HEK293 (cell line): Measurements from ENCODE around the gene ZNF565.

Experiments
- GFI1B ChIP-seq: fragments of 450-650 bp; formaldehyde crosslinking; IDR thresholded peaks from 2 replicates; pipeline ENCODE4 v1.5.1; 2016; ENCODE audit warnings: missing biosample characterization, missing genetic modification characterization
- INSM2 ChIP-seq: fragments of 450-650 bp; formaldehyde crosslinking; IDR thresholded peaks from 2 replicates; pipeline ENCODE4 v1.5.1; 2016; ENCODE audit warnings: missing biosample characterization, missing genetic modification characterization
- KLF10 ChIP-seq: fragments of 450-650 bp; IDR thresholded peaks from 2 replicates; pipeline ENCODE4 v1.5.1; 2018; ENCODE audit warnings: missing biosample characterization, mild to moderate bottlenecking, missing genetic modification characterization
- KLF17 ChIP-seq: fragments of 450-650 bp; formaldehyde crosslinking; IDR thresholded peaks from 2 replicates; pipeline ENCODE4 v1.5.1; 2016; ENCODE audit warnings: missing biosample characterization, missing genetic modification characterization
- RBAK ChIP-seq: fragments of 450-650 bp; formaldehyde crosslinking; IDR thresholded peaks from 2 replicates; pipeline ENCODE4 v1.5.1; 2016; ENCODE audit warnings: missing biosample characterization, missing genetic modification characterization
- ZBTB10 ChIP-seq: fragments of 450-650 bp; formaldehyde crosslinking; IDR thresholded peaks from 2 replicates; pipeline ENCODE4 v1.5.1; 2016; ENCODE audit warnings: missing biosample characterization, missing genetic modification characterization
- ZBTB20 ChIP-seq: fragments of 450-650 bp; formaldehyde crosslinking; IDR thresholded peaks from 2 replicates; pipeline ENCODE4 v1.5.1; 2016; ENCODE audit warnings: missing biosample characterization, missing genetic modification characterization
- ZBTB8A ChIP-seq: fragments of 450-650 bp; formaldehyde crosslinking; IDR thresholded peaks from 2 replicates; pipeline ENCODE4 v1.5.1; 2016; ENCODE audit warnings: missing biosample characterization, missing genetic modification characterization
- ZNF148 ChIP-seq: fragments of 450-650 bp; formaldehyde crosslinking; IDR thresholded peaks from 2 replicates; pipeline ENCODE4 v1.5.0; 2017; ENCODE audit warnings: missing biosample characterization, missing genetic modification characterization, borderline replicate concordance
- ZNF16 ChIP-seq: fragments of 450-650 bp; formaldehyde crosslinking; IDR thresholded peaks from 2 replicates; pipeline ENCODE4 v1.5.1; 2016; ENCODE audit warnings: low read depth, missing biosample characterization, missing genetic modification characterization
- ZNF449 ChIP-seq: fragments of 450-650 bp; formaldehyde crosslinking; IDR thresholded peaks from 2 replicates; pipeline ENCODE4 v1.5.1; 2017; ENCODE audit warnings: missing biosample characterization, mild to moderate bottlenecking, missing genetic modification characterization, moderate library complexity
- ZNF501 ChIP-seq: fragments of 450-650 bp; formaldehyde crosslinking; IDR thresholded peaks from 2 replicates; pipeline ENCODE4 v1.5.1; 2016; ENCODE audit warnings: missing biosample characterization, missing genetic modification characterization
- ZNF623 ChIP-seq: fragments of 450-650 bp; formaldehyde crosslinking; IDR thresholded peaks from 2 replicates; pipeline ENCODE4 v1.5.1; 2016; ENCODE audit warnings: missing biosample characterization, missing genetic modification characterization
- ZNF645 ChIP-seq: fragments of 450-650 bp; formaldehyde crosslinking; IDR thresholded peaks from 2 replicates; pipeline ENCODE4; 2016; ENCODE audit warnings: missing biosample characterization, missing genetic modification characterization
- ZNF76 ChIP-seq: fragments of 450-650 bp; formaldehyde crosslinking; IDR thresholded peaks from 2 replicates; pipeline ENCODE4; 2016; ENCODE audit warnings: low read depth, missing biosample characterization, missing genetic modification characterization, borderline replicate concordance
- ZXDB ChIP-seq: fragments of 450-650 bp; formaldehyde crosslinking; IDR thresholded peaks from 2 replicates; pipeline ENCODE4 v1.5.1; 2016; ENCODE audit warnings: missing biosample characterization, missing genetic modification characterization

The ZNF565 gene

GRCh38 chr19:36215276-36216123 is 1.0 kb upstream of the ZNF565 start (continued):
- TF ChIP-seq ZNF645 (tag by site-specific recombination) (peak; percentile 92; the same call in 1 of the 2 replicates), ZNF623 (peak; percentile 46; the same call in 1 of the 2 replicates), GFI1B (tag by site-specific recombination) (peak; percentile 90), RBAK (tag by site-specific recombination) (0 out of 2 replicates have a peak, but pooled peaks have one; percentile 59), ZNF16 (tag by site-specific recombination) (0 out of 2 replicates have a peak, but pooled peaks have one; percentile 20), ZXDB (tag by site-specific recombination) (peak; percentile 4), KLF17 (tag by site-specific recombination) (peak; percentile 86), ZBTB20 (tag by site-specific recombination) (peak; percentile 32; the same call in 1 of the 2 replicates), ZBTB10 (peak; percentile 64), ZNF449 (tag by site-specific recombination) (0 out of 2 replicates have a peak, but pooled peaks have one; percentile 10), KLF10 (peak; percentile 22; the same call in 1 of the 2 replicates), ZBTB8A (tag by site-specific recombination) (no peak; the same call in 1 of the 2 replicates), ZNF501 (tag by site-specific recombination) (peak; percentile 28; the same call in 1 of the 2 replicates), INSM2 (tag by site-specific recombination) (peak; percentile 83; the same call in 1 of the 2 replicates), ZNF76 (tag by site-specific recombination) (no peak), ZNF148 (tag by site-specific recombination) (no peak; the same call in 1 of the 2 replicates)
